K562 (cell line): ENCODE results near the gene OTOP3. TPM values are rescaled to one million over a fixed set of nuclear protein-coding genes. Genes with fewer than 3 reads are reported as not detected.

Source experiments
- ATAC-seq: fragments of 200-7000 bp; cut with Tn5 transposase; 3 replicates; pipeline ENCODE4 v1.9.1; 2020; ENCODE audit warnings: moderate library complexity
- BruUV-seq: library from RNA; stranded (reverse); fragments of 400-500 nt; replicated peaks from 2 replicates; lab custom pipeline; 2021; lab: Mats Ljungman, UMichigan
- CTCF ChIA-PET: fragments of 300-600 bp; formaldehyde crosslinking; extraction: SDS; loops from one replicate; lab custom pipeline; 2021; ENCODE audit warnings: low intra/inter-chr PET ratio; lab: Yijun Ruan, JAX
- POLR2A ChIA-PET: fragments of 300-600, 350-650 bp; sonication (Branson Sonifier 250); formaldehyde crosslinking; extraction: SDS; loops from one replicate; lab custom pipeline; 2021; ENCODE audit warnings: antibody characterized with exemption, inconsistent platforms; lab: Yijun Ruan, JAX
- DNase-seq, 4 experiments: peaks; one replicate each; pipeline versions ENCODE4 v3.0.0 to v3.0.0-alpha.2; 2011 to 2018; ENCODE audit warnings: low spot score in 3 of 4, mixed read lengths in 3 of 4; ENCODE audit errors: extremely low read depth in 1 of 4
- FAIRE-seq: peaks from 2 replicates; lab custom pipeline; 2011; peaks lifted over from hg19 to GRCh38; lab: Jason Lieb, UNC
- H2AFZ ChIP-seq: 2 replicates; pipeline ENCODE4 v1.6.0; 2011; ENCODE audit warnings: low read depth, low read length, control low read depth, inconsistent platforms
- H3K27ac ChIP-seq: fragments of 200-600 bp; 3 replicates; pipeline ENCODE4 v1.8.0; 2011; ENCODE audit warnings: low read depth, mild to moderate bottlenecking, control low read depth, inconsistent platforms, low read length, moderate library complexity, mixed read lengths; ENCODE audit errors: extremely low read depth
- H3K27me3 ChIP-seq, 2 experiments: fragments of 300-600 bp in 1 of 2; 2 replicates in 1 of 2; 3 replicates in 1 of 2; pipeline versions ENCODE4 v1.6.0 to v1.8.0; 2011; ENCODE audit warnings: inconsistent platforms in 2 of 2, low read length in 2 of 2, mild to moderate bottlenecking in 1 of 2, mixed read lengths in 1 of 2, moderate library complexity in 1 of 2; ENCODE audit not compliant: control insufficient read depth in 2 of 2, insufficient read depth in 2 of 2
- H3K36me3 ChIP-seq: fragments of 300-600 bp; 3 replicates; pipeline ENCODE4 v1.8.0; 2011; ENCODE audit warnings: mild to moderate bottlenecking, low read length, inconsistent platforms; ENCODE audit not compliant: control insufficient read depth, insufficient read depth
- H3K4me1 ChIP-seq, 2 experiments: fragments of 200-600 bp in 1 of 2; replicated peaks in 1 of 2; 2 replicates in 1 of 2; 3 replicates in 1 of 2; pipeline versions ENCODE4 v1.5.1 to v1.8.0; 2011; ENCODE audit warnings: inconsistent platforms in 2 of 2, low read length in 2 of 2, mild to moderate bottlenecking in 1 of 2, mixed read lengths in 1 of 2, moderate library complexity in 1 of 2; ENCODE audit not compliant: control insufficient read depth in 2 of 2, insufficient read depth in 2 of 2
- H3K4me2 ChIP-seq: 2 replicates; pipeline ENCODE4 v1.6.1; 2011; ENCODE audit warnings: low read length, control low read depth, inconsistent platforms, mixed read lengths; ENCODE audit not compliant: insufficient read depth
- H3K4me3 ChIP-seq: fragments of 200-600 bp; sonication (generic), shearing (Covaris generic); 2 replicates; pipeline ENCODE4 v1.5.1; 2016; ENCODE audit warnings: control low read depth, inconsistent platforms
- H3K79me2 ChIP-seq: fragments of 200-600 bp; 3 replicates; pipeline ENCODE4 v1.8.0; 2011; ENCODE audit warnings: low read length, inconsistent platforms; ENCODE audit not compliant: control insufficient read depth, insufficient read depth
- H3K9ac ChIP-seq, 2 experiments: 2 replicates each; pipeline versions ENCODE4 v1.6.0 to v1.6.1; 2011; ENCODE audit warnings: low read depth in 2 of 2, low read length in 2 of 2, control low read depth in 1 of 2, inconsistent platforms in 1 of 2, mild to moderate bottlenecking in 1 of 2, mixed read lengths in 1 of 2; ENCODE audit not compliant: insufficient read depth in 1 of 2
- H3K9me1 ChIP-seq: one replicate; pipeline ENCODE4 v1.6.0; 2011; ENCODE audit warnings: inconsistent platforms, mild to moderate bottlenecking, low read length, moderate library complexity; ENCODE audit not compliant: control insufficient read depth, insufficient read depth
- H3K9me3 ChIP-seq: replicated peaks from 2 replicates; pipeline ENCODE4 v1.5.1; 2011; ENCODE audit warnings: low read depth, low read length, inconsistent platforms; ENCODE audit not compliant: control insufficient read depth, insufficient read depth
- H4K20me1 ChIP-seq: replicated peaks from 2 replicates; pipeline ENCODE4 v1.6.1; 2011; ENCODE audit warnings: low read length, inconsistent platforms, mixed read lengths; ENCODE audit not compliant: control insufficient read depth, insufficient read depth
- CBX2 ChIP-seq: fragments of 200-600 bp; sonication (generic); IDR thresholded peaks from one replicate; pipeline ENCODE4 v1.6.1; 2012; ENCODE audit warnings: mild to moderate bottlenecking, low read length, inconsistent platforms; ENCODE audit not compliant: insufficient read depth, poor library complexity, severe bottlenecking
- CTCF ChIP-seq, 3 experiments: IDR thresholded peaks in 2 of 3; conservative IDR thresholded peaks in 1 of 3; 2 replicates each; pipeline ENCODE4 v1.5.1; 2011 to 2012; ENCODE audit warnings: low read length in 3 of 3, mild to moderate bottlenecking in 3 of 3, control low read depth in 2 of 3, improper control_type of control experiment in 1 of 3, inconsistent platforms in 1 of 3, low read depth in 1 of 3, mixed read lengths in 1 of 3, moderate library complexity in 1 of 3; ENCODE audit not compliant: insufficient read depth in 2 of 3
- HMGN3 ChIP-seq: IDR thresholded peaks from 2 replicates; pipeline ENCODE4 v1.6.1; 2011; ENCODE audit warnings: borderline replicate concordance, low read depth, mild to moderate bottlenecking, mixed read lengths, low read length; ENCODE audit not compliant: insufficient read length; ENCODE audit errors: extremely low read depth
- NCOA2 ChIP-seq, 2 experiments: fragments of 450-650 bp; IDR thresholded peaks; 2 replicates each; pipeline ENCODE4 v1.6.1; 2018; ENCODE audit warnings: mild to moderate bottlenecking in 2 of 2, moderate library complexity in 1 of 2; ENCODE audit not compliant: partially characterized antibody in 2 of 2
- U2AF1 ChIP-seq: fragments of 200-400 bp; formaldehyde crosslinking; optimal IDR thresholded peaks from 2 replicates; pipeline ENCODE3; 2017; ENCODE audit warnings: mild to moderate bottlenecking, low read depth, low read length, moderate library complexity
- ZNF217 ChIP-seq: sonication (generic); formaldehyde crosslinking; IDR thresholded peaks from 2 replicates; pipeline ENCODE4 v1.8.0; 2022; ENCODE audit warnings: mild to moderate bottlenecking, missing genetic modification reagents
- WGBS: fragments of 100-300 bp; shearing (Covaris generic); methylation state at CpG from one replicate; pipeline ENCODE4 v1.1.6; 2016; ENCODE audit warnings: low coverage, mixed read lengths; ENCODE audit not compliant: insufficient coverage; ENCODE audit errors: missing lambda C conversion rate; 5-methylcytosine and 5-hydroxymethylcytosine counted together
- in situ Hi-C: fragments of 300-500 bp; cut with MboI; formaldehyde crosslinking; loops from 4 replicates; pipeline ENCODE4 v1.15.0; 2018; ENCODE audit warnings: inconsistent platforms, mixed read lengths
- intact Hi-C: fragments of 100-400 bp; cut with micrococcal nuclease; formaldehyde crosslinking; loops from 2 replicates; pipeline ENCODE4 v1.14.2; 2022
- polyA plus RNA-seq, 8 experiments: library from polyadenylated mRNA; depleted of rRNA in 4 of 8; stranded (reverse) in 5 of 8; unstranded in 3 of 8; fragments of >200 nt; fragmentation: Nextera tagmentation in 2 of 8; fragmentation: Illumina TruSeq in 1 of 8; extraction: Ambion mirVana in 2 of 8; extraction: Trizol in 1 of 8; gene quantifications; 2 replicates each; pipeline versions ENCODE4 v1.2.1 to v1.2.3, GENCODE V29; 2011 to 2014; ENCODE audit warnings: inconsistent platforms in 1 of 8, missing spikeins in 1 of 8
- total RNA-seq, 7 experiments: library from RNA; depleted of rRNA in 6 of 7; stranded (reverse); fragments of >200 nt in 6 of 7; fragmentation: Illumina TruSeq in 2 of 7; extraction: Trizol in 2 of 7; gene quantifications; 2 replicates each; pipeline versions ENCODE4 v1.2.1 to v1.2.3, GENCODE V29; 2011 to 2021; ENCODE audit warnings: low replicate concordance in 1 of 7

The OTOP3 gene
- total and polyA plus RNA-seq, 9 of the 15 experiments (the other 6 are each of a cell fraction or from before 2014, with no cell fraction given) = not detected

DNA sequence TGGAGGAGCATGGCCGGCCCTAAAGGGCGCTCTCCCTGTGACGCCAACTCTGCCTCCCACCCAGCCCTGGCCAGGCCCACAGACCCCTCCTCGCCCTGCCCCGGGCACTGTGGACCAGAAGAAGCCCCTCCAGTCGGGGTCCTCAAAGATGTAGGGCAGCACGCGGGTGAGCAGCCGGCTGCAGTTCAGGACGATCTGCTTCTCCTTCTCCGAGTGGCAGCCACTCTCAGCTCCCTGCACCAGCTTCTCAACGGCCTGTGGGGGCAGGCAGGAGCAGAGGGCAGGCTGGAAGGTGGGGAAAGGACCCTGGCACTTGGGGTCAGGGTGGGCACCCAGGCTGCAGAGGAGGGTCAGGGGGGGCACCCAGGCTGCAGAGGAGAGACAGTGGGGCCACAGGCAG, 28.0 kb downstream of the OTOP3 start:
- 44% methylated on average over 11 of the region's 12 CpGs for WGBS
- in situ Hi-C loops = loop anchor here (5.0 kb wide), 1 partner anchor 149 kb away; no protein-coding TSS in a partner anchor

More for the DNA sequence above, 28.0 kb downstream of the OTOP3 start:
- no peaks in the 10 kb centered on the region for H3K9me1 ChIP-seq
- no peak overlapping the region for H3K4me2 ChIP-seq
- no TSS peak for BruUV-seq
- no peaks in the 10 kb centered on the region for H3K36me3 ChIP-seq
- peak overlapping the region in 1 of 2 experiments; percentile 50; a peak in 1 of 4 replicates for H3K9ac ChIP-seq
- H3K4me3 ChIP-seq = no peak overlapping the region
- FAIRE-seq (no peak), ATAC-seq (no peak), DNase-seq (no peak)
- intact Hi-C loops = loop anchor here (5.0 kb wide), 1 partner anchor 149 kb away; no protein-coding TSS in a partner anchor
- no peak overlapping the region for H3K27ac ChIP-seq
- H4K20me1 ChIP-seq = no peaks in the 10 kb centered on the region
- H3K27me3 ChIP-seq = no peaks in the 10 kb centered on the region
- TF ChIP-seq CBX2 (no peak), ZNF217 (CRISPR knock-in tag) (no peak), HMGN3 (no peak), CTCF (IDR thresholded peaks at IDR 0.05 in 2 of 3, conservative IDR thresholded peaks at IDR 0.05 in 1 of 3; ENCODE audit: insufficient read depth in 2 of 3, low read depth in 1 of 3, low read length in 3 of 3) (peak in 2 of 3 experiments; percentile 33 to 38; a peak in 1 of 6 replicates), NCOA2 (IDR thresholded peaks at IDR 0.05; ENCODE audit: partially characterized antibody in 2 of 2) (no peak), U2AF1 (no peak)
- ChIA-PET CTCF (interaction anchor here (0.5 kb wide), 1 partner anchor 304 kb away, joined by 3 read pairs; no protein-coding TSS in a partner anchor), POLR2A (interaction anchor here (0.6 to 2.9 kb wide), 7 partner anchors 9 to 120 kb away, joined by 3 to 9 read pairs (median 6); partner anchors contain the start of genes HID1 and MRPL58)
- peaks cover 10 to 43% of the 10 kb centered on the region in 2 experiments; a peak in 4 of 5 replicates for H3K4me1 ChIP-seq
- H3K9me3 ChIP-seq = no peaks in the 10 kb centered on the region
- no peaks in the 10 kb centered on the region for H3K79me2 ChIP-seq
- no peak overlapping the region for H2AFZ ChIP-seq
